ENCODE results near the gene INTS15. TPM values are rescaled to one million over a fixed set of nuclear protein-coding genes. Genes with fewer than 3 reads are reported as not detected.

The INTS15 gene
- total RNA-seq, 1 experiment from 2014 or later, result 24.3 TPM

DNA sequence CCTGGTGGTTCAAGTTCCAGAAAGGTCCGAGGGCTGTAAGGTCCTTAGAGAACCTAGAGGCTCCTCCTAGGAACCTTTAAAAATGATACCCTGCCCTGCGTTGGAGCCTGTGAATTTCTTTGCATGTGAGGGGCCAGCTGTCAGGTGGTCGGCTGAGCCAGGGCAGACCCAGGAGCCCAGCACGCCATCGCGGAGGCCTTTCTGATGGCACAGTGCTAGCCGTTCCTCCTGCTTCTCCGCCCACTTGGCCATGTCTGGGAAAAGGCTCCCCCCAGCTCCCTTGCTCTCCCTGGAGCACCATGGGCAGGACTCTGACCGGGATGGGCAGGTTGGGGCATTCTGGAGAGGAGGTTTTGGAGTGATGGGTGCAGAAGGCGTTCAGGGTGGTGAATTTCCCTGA, 54.9 kb downstream of the INTS15 start:
- Histone ChIP-seq H3K9me3 (ENCODE audit: control insufficient read depth in 1 of 2, insufficient read depth in 1 of 2, low read depth in 1 of 2, low read length in 2 of 2) (no peaks in the 10 kb centered on the region), H3K27me3 (ENCODE audit: insufficient read depth, low read length) (no peaks in the 10 kb centered on the region), H3K9ac (ENCODE audit: low read length) (no peak overlapping the region), H4K20me1 (ENCODE audit: insufficient read depth) (no peaks in the 10 kb centered on the region), H3K4me3 (replicated peaks in 1 of 2; ENCODE audit: low read depth in 1 of 2, low read length in 2 of 2) (no peak overlapping the region), H3K27ac (ENCODE audit: low read depth, low read length) (no peak overlapping the region), H3K9me2 (ENCODE audit: insufficient read depth) (no peaks in the 10 kb centered on the region), H3K79me2 (ENCODE audit: insufficient read depth, low read length) (peaks cover 27% of the 10 kb centered on the region; the same call in 1 of the 2 replicates), H2AFZ (ENCODE audit: low read depth, low read length, poor library complexity, severe bottlenecking) (no peak overlapping the region), H3K36me3 (ENCODE audit: control insufficient read depth in 1 of 2, insufficient read depth in 2 of 2, low read length in 2 of 2) (peaks cover 21 to 43% of the 10 kb centered on the region in 2 experiments; a peak in 2 of 4 replicates), H3K4me2 (ENCODE audit: low read length) (no peak overlapping the region), H3K4me1 (ENCODE audit: control insufficient read depth in 1 of 2, insufficient read depth in 2 of 2, low read length in 2 of 2) (peaks cover 0 to 3% of the 10 kb centered on the region in 2 experiments; a peak in 1 of 4 replicates)
- ChIA-PET CTCF (no interaction called here), POLR2A (no interaction called here), RAD21 (ENCODE audit: low non-redundant PET in 1 of 2, low total read pairs in 2 of 2, uncharacterized antibody in 2 of 2, unreplicated experiment in 2 of 2) (no interaction called here)
- intact Hi-C loops (cut with micrococcal nuclease), result no loop called here
- DNase-seq (ENCODE audit: low read depth, low spot score), result no peak
- TF ChIP-seq POLR2AphosphoS5 (IDR thresholded peaks at IDR 0.05; ENCODE audit: low read depth, low read length), result no peak
- no peak for TF ChIP-seq SP1 (IDR thresholded peaks at IDR 0.05; ENCODE audit: low read depth)
- BruUV-seq (replicated peaks), result no TSS peak
- ATAC-seq, result no peak

DNA sequence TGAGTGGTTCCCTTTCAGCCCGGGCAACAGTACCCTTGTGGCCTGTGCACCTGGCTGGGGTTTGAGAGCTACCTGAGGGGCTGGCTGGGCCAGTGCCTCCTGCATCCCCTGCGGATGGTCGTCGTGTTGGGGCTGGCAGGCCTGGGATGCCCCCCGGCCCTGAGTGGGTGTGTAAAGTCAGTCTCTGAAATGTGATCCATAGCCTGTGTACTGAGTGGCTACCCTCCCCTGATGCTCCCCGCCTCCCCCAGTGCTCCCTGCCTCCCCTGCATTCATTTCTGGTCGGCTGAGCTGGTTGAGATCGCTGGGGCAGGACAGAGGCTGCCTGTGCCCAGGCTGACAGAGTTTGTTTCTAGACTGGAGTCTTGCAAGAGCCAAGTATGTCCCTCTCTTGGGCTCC, 56.6 kb downstream of the INTS15 start:
- Histone ChIP-seq H3K9me2 (ENCODE audit: insufficient read depth) (no peaks in the 10 kb centered on the region), H3K9ac (ENCODE audit: low read length) (no peak overlapping the region), H3K9me3 (ENCODE audit: control insufficient read depth in 1 of 2, insufficient read depth in 1 of 2, low read depth in 1 of 2, low read length in 2 of 2) (no peaks in the 10 kb centered on the region), H3K36me3 (ENCODE audit: control insufficient read depth in 1 of 2, insufficient read depth in 2 of 2, low read length in 2 of 2) (peaks cover 21 to 48% of the 10 kb centered on the region in 2 experiments; a peak in 2 of 4 replicates), H3K4me1 (ENCODE audit: control insufficient read depth in 1 of 2, insufficient read depth in 2 of 2, low read length in 2 of 2) (no peaks in the 10 kb centered on the region), H3K27me3 (ENCODE audit: insufficient read depth, low read length) (no peaks in the 10 kb centered on the region), H3K4me3 (replicated peaks in 1 of 2; ENCODE audit: low read depth in 1 of 2, low read length in 2 of 2) (no peak overlapping the region), H3K4me2 (ENCODE audit: low read length) (no peak overlapping the region), H3K79me2 (ENCODE audit: insufficient read depth, low read length) (peaks cover 11% of the 10 kb centered on the region; the same call in 1 of the 2 replicates), H4K20me1 (ENCODE audit: insufficient read depth) (no peaks in the 10 kb centered on the region), H3K27ac (ENCODE audit: low read depth, low read length) (no peak overlapping the region), H2AFZ (ENCODE audit: low read depth, low read length, poor library complexity, severe bottlenecking) (no peak overlapping the region)
- intact Hi-C loops (cut with micrococcal nuclease), result no loop called here
- no peak for ATAC-seq
- CTCF ChIA-PET, result no interaction called here
- RAD21 ChIA-PET (ENCODE audit: low non-redundant PET in 1 of 2, low total read pairs in 2 of 2, uncharacterized antibody in 2 of 2, unreplicated experiment in 2 of 2), result no interaction called here
- BruUV-seq (replicated peaks), result no TSS peak
- POLR2A ChIA-PET, result no interaction called here
- no peak for TF ChIP-seq CBX3 (IDR thresholded peaks at IDR 0.05; ENCODE audit: low read depth)
- TF ChIP-seq, protein P1, sequence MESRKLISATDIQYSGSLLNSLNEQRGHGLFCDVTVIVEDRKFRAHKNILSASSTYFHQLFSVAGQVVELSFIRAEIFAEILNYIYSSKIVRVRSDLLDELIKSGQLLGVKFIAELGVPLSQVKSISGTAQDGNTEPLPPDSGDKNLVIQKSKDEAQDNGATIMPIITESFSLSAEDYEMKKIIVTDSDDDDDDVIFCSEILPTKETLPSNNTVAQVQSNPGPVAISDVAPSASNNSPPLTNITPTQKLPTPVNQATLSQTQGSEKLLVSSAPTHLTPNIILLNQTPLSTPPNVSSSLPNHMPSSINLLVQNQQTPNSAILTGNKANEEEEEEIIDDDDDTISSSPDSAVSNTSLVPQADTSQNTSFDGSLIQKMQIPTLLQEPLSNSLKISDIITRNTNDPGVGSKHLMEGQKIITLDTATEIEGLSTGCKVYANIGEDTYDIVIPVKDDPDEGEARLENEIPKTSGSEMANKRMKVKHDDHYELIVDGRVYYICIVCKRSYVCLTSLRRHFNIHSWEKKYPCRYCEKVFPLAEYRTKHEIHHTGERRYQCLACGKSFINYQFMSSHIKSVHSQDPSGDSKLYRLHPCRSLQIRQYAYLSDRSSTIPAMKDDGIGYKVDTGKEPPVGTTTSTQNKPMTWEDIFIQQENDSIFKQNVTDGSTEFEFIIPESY (IDR thresholded peaks at IDR 0.05; ENCODE audit: extremely low read depth, insufficient replicate concordance, low read length), result no peak
- TF ChIP-seq, protein P2, sequence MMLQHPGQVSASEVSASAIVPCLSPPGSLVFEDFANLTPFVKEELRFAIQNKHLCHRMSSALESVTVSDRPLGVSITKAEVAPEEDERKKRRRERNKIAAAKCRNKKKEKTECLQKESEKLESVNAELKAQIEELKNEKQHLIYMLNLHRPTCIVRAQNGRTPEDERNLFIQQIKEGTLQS (IDR thresholded peaks at IDR 0.05), result no peak
- TF ChIP-seq POLR2A (IDR thresholded peaks at IDR 0.05; ENCODE audit: borderline replicate concordance, extremely low read depth, insufficient read depth, insufficient read length), result no peak
- TF ChIP-seq EGR1 (IDR thresholded peaks at IDR 0.05; ENCODE audit: low read depth), result no peak
- no peak for DNase-seq (ENCODE audit: low read depth, low spot score)

Data from HCT116 (cell line).